OCI-M2 (cell line): Measurements from ENCODE around the gene DPP4.

Experiments
- DNase-seq: peaks from one replicate; lab custom pipeline; 2025; ENCODE audit not compliant: unreplicated experiment; lab: John Stamatoyannopoulos, UW

DPP4 gene

GRCh38 chr2:162021516-162022058 is 52.4 kb downstream of the DPP4 start:
- no peak for DNase-seq

GRCh38 chr2:162018530-162018929 is 55.5 kb downstream of the DPP4 start:
- no peak for DNase-seq

DNA sequence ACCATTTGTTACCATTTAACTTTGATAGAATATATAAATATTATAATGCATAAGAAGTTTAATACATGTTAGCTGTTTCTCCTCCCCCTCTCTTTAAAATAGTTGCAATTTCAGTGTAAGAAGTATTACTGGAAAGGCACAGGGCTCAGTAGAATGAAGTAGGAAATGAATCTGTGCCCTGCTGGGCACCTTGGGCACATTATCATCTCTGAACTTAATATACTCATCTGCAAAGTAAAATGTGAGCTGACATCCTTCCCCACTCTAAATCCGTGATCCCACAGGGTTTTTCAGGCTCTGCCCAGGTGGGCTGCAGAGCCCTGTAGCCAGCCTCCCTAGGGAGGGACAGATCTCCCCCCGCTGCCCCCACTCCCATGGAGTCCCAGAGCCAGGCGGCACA is 56.8 kb downstream of the DPP4 start:
- DNase-seq: no peak

DNA sequence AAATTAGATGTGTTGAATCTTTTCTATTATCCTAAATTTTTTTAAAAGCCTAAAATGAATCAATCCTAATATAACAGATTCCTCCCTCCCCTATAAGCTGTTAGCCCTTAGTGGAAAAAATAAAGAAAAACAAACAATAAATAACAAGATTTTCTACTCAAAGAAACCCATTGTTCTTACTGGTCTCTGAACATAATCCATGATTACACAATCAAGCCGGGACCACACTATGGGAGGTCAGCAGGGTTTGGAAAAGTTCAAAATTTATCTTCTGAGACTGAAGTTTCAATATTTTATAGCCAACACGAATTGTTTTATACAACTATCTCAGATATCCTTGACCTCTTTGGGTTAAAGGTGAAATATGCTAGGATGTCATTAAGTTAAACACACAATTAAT is 57.9 kb downstream of the DPP4 start:
- no peak for DNase-seq

DNA sequence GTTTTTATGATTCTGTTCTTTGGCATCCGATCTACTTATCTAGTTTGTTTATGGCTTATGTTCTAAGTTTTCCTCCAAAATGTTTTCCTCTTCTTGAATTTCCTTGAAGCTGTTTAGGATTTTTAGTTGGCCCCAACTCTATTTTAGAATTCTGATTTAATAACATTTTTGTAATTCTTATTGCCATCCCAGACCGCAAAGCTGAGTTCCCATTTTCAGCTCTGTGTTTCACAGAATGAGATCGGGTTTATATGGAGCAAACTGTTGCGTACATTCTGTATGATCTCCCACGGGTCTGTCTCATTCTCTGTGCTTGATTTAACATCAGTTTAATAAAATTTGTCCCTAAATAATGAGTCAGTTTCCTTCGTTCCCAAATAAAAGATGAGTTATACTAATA is 59.3 kb downstream of the DPP4 start:
- no peak for DNase-seq

DNA sequence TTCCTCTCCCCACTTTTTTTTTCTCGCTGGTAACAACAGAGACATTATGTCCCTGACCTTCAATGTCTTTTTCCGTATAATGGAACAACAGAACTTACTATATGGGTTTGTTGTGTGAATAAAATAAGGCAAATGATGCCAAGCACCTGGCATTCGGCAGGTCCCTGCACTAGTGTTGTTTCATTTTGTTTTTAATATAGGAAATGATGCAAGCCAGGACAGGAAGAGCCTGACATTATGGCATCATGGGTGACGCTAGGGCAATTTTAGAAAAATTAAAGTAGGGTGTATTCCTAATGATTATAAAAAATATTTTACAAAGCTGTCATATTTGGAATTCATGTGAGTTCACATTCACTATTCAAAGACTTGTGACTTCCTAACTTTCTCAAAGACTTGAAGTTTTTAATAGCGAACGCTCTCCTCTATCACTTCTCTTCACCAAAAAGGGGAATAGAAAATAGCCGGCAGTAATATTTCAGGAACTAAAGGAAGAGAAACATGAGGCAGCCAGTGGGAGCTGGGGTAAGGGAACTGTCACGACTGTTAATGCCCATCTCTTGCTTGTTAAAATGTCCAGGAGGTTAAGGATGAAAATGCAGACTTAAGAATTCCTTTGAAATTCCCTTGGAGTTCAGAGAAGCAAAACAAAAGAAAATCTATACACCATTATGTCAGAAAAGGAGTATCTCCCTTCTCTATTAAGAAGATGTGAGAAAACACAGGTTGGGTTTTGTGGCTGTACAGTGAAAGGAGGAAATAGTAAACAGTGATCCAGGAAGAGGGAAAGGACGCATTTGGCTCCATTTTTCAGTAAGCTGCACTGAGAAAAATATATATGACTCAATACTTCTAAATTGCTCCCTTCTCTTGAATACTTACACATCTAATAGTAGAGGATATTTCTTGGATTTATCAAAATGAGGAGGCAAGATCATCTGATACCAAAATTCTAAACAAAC is 60.2 kb downstream of the DPP4 start:
- DNase-seq: no peak

GRCh38 chr2:162012565-162013058 is 61.4 kb downstream of the DPP4 start:
- no peak for DNase-seq

DNA sequence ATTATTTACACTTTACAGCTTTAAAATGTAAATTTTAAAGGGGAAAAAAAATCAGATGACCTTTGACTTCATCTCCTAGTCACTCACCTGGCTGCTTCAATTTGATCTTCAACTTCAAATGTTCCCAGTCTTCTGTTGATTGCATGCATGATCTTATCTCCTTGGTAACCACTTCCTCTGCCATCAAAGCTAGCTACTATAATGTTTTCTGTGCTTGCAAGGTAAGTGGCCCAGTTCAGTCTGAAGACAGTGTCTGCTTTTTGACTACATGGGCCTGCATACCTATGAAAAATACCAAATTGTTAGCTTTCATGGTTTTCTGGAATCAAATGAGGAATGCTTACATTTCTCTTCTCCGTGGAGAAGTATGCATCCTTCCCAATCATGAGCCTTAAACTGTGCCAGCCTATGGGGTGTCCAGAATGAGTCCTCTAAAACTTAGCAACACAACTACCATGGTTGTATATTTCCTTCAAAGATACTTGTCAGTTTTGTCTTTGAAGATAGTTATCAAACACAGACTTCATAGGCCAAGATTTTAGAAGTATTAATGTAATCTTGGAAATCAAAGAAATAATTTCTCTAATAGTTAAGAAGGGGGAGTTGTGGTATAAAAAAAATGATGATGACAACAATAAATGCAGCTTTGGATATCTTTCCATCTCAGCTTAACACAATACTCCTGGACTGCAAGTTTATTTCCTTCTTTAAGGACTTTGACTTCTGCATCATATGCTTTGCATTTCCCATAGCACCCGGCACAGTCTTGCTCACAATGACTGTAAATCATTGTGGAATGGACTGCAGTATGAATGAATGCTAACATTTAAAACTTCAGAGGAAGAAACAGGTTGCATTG is 62.1 kb downstream of the DPP4 start:
- no peak for DNase-seq

- DNase-seq: no peak
Measured at GRCh38 chr2:162009543-162009942, 64.5 kb downstream of the DPP4 start.

DNA sequence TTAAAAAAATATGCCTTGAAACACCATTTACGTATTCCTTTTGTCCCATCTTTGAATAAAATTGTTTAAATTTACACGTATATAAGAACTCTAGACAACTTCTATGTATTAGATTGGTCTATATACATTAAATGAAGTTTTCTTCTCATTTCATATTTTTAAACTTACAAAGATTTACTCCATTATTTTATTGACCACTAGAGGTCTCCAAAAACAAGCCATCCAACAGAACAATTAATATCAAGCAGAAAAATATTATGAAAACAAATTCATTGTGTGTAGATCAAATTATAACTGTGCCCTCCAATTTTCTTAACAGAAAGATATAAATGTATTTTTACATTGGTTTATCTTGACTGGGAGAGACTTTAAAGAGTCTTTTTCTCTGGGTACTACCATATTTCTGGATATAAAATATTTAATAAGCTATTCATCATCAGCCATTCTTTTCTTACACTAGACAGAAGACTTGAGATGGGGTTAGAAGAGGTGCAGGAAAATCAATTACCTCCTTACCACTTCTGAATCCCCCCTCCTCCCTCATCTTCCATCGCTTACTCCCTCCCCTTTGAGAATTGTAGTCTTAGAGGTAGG is 66.5 kb downstream of the DPP4 start:
- DNase-seq: no peak

DNA sequence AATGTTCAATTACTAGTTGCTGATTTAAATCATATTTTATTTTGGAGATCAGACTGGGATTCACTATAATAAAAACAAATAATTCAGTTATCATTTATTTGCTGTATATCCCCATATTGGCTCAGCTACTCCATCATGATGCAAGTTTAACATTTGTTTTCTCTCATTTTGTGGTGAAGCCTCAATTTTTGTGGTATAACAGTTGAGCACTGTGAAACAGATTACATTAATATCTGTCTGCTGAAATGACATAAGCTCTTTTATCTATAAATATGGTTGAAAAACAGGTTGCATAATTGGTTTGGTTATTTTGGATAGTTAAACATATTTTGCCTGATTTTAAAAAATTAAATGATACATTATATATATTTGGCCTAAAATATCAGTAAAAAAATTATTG is 67.7 kb downstream of the DPP4 start:
- DNase-seq: no peak

- DNase-seq: no peak
Measured at GRCh38 chr2:162004031-162004430, 70.0 kb downstream of the DPP4 start.

DNA sequence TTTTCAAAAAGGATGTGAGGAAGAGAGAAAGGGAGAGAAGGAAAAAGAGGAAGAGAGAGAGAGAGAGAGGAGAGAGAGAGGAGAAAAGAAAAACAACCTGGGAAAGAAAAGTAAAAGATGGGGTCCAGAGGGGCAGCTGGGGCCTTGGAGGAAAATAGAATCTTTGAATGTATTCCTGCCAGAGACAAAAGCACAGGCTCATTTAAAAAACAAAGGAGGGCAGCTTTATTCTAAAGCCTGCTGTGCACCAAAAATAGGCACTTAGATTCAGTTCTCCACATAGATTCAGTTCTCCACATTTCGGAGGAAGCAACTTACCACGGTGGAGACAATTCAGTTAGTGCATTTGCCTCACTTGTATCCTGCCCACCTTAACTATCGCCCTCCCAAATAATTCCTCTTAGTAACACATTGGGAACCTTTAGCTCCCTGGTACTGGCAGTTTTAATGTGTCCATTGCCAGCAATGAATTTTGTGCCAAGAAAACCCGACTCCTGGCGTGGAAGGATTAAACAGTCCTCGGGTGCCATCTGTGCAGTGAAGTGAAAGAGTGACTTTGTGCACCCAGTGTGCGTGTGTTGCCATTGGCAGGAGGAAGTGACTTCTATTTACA is 71.3 kb downstream of the DPP4 start:
- no peak for DNase-seq

DNA sequence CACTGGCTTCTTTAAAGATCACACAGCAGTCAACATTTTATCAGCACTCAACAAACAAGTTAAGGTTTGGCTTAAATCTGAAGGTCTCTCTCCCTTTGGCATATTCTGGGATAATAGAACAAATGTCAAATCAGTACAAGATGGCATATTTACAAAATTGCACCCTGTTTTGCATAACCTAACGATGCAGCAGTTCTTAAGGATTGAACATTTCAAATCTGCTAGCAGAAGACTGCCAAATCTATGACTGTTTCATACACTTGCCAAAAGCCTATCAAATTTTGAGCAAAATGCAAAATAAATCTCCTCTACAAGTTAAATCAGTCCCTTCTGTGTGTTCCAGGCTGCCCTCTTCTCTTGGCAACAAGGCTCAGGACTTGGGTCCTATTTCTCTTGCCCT is 73.6 kb downstream of the DPP4 start:
- no peak for DNase-seq

DNA sequence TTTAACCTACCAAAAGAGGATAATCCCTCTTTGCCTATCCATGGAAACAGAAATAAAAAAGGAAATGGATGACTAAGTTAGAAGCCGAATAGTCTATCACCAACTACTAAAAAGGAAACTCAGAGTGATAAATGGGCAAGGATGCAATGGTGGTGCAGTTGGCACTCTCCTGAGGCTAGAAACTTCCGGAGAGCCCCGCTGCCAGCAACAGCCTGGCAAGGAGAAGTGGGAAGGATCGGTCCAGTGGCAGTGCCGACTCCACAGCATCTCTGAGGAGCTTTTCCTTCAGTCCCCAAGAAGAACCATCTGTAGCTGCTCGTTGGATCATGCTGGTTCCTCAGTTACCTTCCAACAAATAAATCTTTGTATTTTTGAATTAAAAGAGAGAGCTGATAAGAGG is 74.7 kb downstream of the DPP4 start:
- no peak for DNase-seq

DNA sequence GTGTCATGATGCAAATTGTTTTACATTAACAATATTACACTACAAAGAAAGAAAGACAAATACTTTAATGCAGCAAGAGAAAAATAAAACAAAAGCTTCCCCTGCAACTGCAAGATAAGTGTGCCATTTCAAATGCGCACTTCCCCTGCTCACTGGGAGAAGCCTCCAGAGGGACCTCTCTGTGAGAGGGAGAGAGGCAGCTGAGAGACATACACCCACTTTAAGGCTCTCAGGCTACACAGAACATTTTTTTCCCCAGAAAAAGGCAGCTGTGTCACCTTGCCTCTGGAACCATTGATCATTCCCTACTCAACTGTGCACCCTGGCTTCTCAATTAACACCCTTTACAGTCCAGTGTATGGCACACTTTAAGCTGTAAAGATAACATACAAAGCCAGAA is 75.2 kb downstream of the DPP4 start:
- no peak for DNase-seq

DNA sequence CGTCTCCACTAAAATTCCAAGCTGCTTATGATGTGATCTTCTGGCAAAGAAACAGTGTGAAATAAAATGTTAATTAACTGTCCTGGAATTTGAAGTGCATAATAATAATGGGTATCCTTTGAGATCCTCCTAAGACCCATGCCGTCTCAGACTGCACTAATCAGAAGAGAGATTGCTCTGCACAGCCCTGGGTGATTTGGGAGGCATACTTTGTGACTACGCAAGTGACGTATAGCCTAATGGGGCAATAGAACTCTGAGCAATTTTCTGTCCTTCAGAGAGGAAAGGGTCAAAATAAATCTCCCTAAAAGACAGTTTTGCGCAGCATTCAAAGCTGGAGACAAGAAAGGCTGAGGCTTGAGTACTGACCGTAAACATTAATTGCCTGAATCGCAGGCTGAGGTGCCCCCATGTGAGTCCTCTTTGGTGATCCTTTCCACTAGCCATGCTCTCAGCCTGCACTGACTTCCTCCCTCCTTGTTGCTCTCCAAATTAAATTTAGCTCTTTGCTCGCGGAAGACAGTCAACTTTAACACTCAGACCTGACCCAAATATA is 76.0 kb downstream of the DPP4 start:
- DNase-seq: no peak

DNA sequence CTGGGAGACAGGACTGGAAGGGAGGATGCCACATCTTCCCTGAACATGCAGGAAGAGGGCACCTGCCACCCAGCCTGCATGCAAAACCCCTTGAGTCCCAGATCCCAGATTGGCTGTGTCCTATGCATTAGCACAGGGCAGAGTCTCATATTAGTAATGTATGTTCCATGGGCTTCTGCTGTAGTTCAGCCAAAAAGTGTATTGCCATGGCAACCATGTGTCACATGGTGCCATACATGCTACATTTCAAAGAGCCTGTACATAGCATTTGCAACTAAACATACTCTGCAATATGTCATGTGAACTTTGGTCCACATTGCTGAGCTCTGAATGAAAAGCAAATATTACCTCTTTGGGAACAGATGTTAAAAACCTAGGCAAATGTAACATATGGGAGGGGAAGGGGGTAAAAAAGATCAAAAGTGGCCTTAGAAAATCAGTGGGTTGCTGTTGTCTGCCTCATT is 78.4 kb downstream of the DPP4 start:
- DNase-seq: no peak

- DNase-seq: no peak
Measured at GRCh38 chr2:161994761-161995520, 79.1 kb downstream of the DPP4 start.

DNA sequence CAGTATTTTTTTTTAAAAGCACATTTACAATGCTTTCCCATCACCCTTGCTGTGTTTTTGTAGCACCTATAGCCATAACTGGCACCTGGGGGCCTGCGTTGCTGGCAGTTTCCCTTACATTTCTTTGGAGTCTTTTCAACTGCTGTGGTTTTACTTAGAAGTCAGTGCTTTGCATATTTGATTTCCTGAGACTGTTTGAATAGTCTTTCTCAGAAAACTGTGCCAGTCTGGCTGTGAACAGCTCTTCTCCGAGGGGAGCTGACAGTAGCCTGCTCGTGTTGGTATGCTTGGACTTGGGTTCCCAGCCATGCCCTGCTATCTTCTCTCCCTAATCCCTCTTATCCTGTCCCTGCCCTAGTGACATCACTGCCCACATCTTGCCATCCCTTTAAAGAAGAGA is 81.5 kb downstream of the DPP4 start:
- DNase-seq: no peak
